Measurements from ENCODE around the gene APP.

Gene APP

DNA sequence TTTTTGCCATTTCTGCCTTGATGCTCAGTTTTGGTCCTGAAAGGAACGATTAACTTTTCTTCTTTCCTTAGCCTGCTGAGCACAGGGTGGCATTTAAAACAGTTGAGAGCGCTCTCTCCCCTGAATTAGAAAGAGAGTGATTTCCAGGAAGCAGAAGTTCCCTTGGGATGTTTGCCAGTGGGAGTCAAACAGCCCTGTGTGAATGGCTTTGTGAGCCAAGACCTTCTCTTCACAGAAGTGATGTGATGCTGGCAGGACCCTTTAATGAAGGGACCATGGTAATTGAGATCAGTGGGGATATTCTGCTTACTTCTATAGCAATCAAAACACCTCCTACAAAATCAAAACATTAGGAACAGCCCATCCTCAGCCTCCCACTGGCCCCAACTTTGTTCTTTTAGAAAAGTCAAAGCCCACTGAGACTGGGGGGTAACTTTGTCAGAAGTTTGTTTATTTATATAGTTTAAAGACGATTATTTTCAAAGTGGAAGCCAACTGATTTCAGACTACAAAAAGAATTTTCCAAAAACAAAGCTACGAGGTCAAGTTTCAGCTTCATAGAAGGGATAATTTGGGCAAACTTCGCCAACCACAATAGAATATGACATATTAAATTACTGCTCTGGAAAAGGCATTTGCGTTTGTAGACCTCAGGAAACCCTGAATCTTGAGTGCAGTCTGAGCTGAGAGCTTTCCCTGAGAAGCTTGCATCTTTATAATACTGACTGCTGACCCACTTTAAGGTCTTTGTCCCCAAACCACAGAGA, 313.1 kb downstream of the APP start:
- no peak for DNase-seq

- no peak for DNase-seq
Measured at GRCh38 chr21:25855576-25855975, 315.0 kb downstream of the APP start.

- no peak for DNase-seq
Measured at GRCh38 chr21:25850126-25850842, 320.3 kb downstream of the APP start.

DNA sequence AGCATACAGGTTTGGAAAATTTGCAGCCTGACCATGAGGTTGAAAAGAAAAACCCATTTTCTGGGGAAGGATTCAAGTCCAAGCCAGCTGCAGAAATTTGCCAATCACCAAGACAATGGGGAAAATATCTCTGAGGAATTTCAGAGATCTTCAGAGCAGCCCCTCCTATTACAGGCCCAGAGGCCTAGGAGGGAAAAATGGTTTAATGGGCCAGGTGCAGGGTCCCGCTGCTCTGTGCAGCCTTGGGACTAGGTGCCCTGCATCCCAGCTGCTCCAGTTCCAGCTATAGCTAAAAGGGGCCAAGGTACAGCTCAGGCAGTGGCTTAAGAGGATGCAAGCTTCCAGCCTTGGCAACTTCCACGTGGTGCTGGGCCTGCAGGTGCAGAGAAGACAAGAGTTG, 322.3 kb downstream of the APP start:
- DNase-seq, result no peak

GRCh38 chr21:25845729-25846256, 324.8 kb downstream of the APP start:
- no peak for DNase-seq

DNA sequence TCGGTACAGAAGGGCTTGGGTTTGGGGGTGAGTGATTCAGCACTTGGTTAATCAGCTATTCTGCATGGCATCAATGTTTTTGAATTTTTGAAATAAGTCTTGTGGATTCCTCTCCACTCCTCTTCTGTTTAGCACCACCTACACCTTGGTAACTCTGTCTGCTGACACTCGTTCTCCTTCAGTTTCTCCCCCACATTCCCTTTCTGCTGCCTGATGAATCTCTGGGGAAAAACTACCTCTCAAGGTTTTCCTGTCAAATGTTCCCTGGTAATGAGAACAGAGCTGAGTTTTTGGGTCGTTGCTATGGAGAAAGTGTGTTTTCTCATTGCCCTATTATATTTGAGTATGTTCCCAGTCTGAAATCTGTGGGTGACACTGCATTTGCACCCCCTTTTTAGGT, 327.6 kb downstream of the APP start:
- no peak for DNase-seq

DNA sequence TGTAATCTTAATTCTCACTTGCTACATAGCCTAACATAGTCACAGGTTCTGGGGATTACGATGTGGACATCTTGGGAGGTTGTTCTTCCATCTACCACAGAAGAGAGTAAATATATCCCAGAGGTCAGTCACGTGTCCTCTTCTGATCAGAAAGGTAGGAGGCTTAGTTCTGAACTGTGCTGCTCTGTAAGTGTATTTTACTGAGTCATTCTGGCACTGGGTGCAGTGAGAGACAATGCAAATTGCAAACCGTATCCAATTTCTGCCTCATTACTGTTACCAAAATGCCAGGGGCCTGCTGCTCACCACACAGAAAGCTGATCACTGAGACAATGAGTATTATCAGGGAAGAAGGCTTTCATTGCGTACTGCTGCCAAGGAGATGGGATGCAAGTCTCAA, 331.8 kb downstream of the APP start:
- no peak for DNase-seq

DNA sequence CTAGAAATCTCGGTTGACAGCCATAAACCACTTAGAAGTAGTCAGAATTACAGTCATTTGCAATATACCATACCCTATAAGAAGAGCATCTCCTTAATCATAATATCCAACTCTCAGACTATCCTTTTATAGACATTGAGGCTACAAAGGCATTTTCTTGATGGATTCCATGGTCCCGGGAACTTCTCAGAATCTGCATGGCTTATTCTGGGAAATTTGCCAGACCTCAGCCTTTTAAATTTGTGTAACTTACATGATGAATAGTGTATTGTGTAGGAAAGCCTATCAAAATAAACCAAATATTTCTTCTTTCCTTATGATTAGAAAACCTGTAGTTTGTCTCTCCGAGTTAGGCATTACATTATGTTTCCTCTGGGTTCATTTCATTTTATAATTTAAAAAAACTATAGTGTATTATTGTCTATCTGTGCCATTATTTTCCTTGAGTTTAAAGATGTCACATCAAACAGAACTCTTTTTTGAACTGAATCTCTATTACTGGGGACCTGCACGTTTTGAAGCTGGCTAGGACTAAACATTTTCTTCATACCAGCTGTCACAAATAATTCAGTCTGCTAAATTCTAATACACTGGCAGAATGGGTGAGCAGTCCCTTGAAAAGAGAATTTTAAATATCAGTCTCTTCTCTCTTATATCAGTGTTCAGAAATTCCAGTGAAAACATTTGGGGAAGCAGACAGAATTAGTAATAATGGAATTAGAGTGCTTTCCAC, 332.9 kb downstream of the APP start:
- DNase-seq, result no peak

GRCh38 chr21:25836396-25836795, 334.2 kb downstream of the APP start:
- DNase-seq, result no peak

DNA sequence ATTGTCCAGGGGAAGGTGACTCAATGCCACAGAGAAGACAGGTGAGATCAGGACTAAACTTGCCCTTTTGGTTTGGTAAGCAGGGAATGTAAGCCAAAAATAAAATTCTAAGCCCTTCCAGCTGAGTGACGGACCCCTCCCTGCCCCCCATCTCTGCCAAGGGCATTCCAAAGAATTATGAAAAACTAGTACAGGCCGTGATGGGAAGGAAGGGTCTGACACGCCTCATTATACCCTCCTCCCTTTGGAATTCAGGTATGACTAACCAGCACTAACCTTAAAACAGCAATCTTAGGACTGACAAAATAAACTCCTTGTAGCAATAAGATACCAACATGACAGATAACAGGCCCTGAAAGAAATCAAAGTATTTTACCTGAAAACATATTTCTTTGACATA, 336.2 kb downstream of the APP start:
- DNase-seq, result no peak

DNA sequence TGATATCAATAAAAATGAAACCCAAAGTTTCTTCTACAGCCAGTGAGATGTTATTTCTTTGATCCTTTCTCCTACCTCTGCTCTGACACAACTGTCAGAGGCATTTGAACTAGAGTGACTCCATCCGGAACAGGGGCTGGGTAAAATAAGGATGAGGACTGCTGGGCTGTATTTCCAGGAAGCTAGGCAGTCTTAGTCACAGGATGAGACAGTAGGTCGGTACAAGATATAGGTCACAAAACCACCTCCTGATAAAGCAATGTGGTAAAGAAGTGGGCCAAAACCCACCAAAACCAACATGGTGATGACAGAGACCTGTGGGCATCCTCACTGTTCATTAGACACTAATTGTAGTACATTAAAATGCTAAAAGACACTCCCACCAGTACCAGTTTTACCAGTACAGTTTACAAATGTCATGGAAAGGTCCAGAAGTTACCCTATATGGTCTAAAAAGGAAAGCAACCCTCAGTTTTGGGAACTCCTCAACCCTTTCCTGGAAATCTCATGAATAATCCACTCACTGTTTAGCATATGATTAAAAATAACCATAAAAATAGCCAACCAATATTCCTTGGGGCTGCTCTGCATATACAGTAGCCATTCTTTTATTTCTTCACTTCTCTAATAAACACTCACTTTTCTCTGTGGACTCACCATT, 339.1 kb downstream of the APP start:
- no peak for DNase-seq
